ENCODE data around the gene TMCC1.
"Not testable (repeated sequence)": the region's sequence is repeated elsewhere in the genome, so short reads cannot be mapped to it uniquely, and the experiment has no call there.

TMCC1 gene

DNA sequence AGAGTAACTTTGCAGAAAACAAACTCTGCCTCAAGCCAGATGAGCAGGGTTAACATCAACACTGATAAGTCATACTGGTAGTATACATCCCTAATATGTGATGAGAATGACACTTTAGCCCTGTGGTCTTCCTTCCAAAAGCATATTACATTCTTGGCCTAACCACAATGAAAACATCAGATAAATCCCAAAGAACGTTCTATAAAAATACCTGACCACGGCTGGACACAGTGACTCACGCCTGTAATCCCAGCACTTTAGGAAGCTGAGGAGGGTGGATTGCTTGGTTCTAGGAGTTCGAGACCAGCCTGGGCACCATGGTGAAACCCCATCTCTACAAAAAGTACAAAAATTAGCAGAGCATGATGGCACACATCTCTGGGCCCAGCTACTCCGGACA, 4.7 kb downstream of the TMCC1 start:
- no peak overlapping the region for H3K4me3 Mint-ChIP-seq
- peaks cover 11% of the 10 kb centered on the region for H3K36me3 Mint-ChIP-seq (ENCODE audit: insufficient read depth)
- peaks cover 44% of the 10 kb centered on the region for H3K4me1 Mint-ChIP-seq
- H3K27ac Mint-ChIP-seq (ENCODE audit: low read depth) = no peak overlapping the region
- H3K9me3 Mint-ChIP-seq = no peaks in the 10 kb centered on the region
- DNase-seq (ENCODE audit: low spot score in 2 of 2) (no peak), ATAC-seq (replicated peaks; ENCODE audit: extremely low read depth, poor library complexity, severe bottlenecking) (no peak)
- no peaks in the 10 kb centered on the region for H3K27me3 Mint-ChIP-seq

- peaks cover 15% of the 10 kb centered on the region for H3K36me3 Mint-ChIP-seq (ENCODE audit: insufficient read depth)
- peaks cover 18% of the 10 kb centered on the region for H3K4me1 Mint-ChIP-seq
- no peaks in the 10 kb centered on the region for H3K9me3 Mint-ChIP-seq
- DNase-seq (ENCODE audit: low spot score in 2 of 2) (no peak), ATAC-seq (replicated peaks; ENCODE audit: extremely low read depth, poor library complexity, severe bottlenecking) (no peak)
- no peak overlapping the region for H3K4me3 Mint-ChIP-seq
- peak overlapping the region; percentile 65 for H3K27ac Mint-ChIP-seq (ENCODE audit: low read depth)
- no peaks in the 10 kb centered on the region for H3K27me3 Mint-ChIP-seq
These were observed 12.2 kb downstream of the TMCC1 start for GRCh38 chr3:129881261-129881660.

- Mint-ChIP-seq H3K36me3 (ENCODE audit: insufficient read depth) (peaks cover 27% of the 10 kb centered on the region), H3K4me3 (no peak overlapping the region)
- no peak for ATAC-seq (replicated peaks; ENCODE audit: extremely low read depth, poor library complexity, severe bottlenecking)
These were observed 15.2 kb downstream of the TMCC1 start for GRCh38 chr3:129878355-129878754.

DNA sequence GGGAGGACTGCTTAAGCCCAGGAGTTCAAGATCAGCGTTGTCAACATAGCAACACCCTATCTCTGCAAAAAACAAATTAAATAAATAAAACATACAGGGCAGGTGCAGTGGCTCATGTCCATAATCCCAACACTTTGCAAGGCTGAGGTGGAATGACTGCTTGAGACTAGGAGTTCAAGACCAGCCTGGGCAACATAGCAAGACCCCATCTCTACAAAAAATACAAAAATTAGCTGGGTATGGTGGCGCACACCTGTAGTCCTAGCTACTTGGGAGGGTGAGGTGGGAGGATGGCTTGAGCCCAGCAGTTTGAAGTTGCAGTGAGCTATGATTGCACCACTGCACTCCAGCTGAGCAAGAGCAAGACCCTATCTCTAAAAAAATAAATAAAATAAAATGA, 19.0 kb downstream of the TMCC1 start:
- not testable (repeated sequence) for H3K9me3 Mint-ChIP-seq; H3K4me3 Mint-ChIP-seq; DNase-seq (ENCODE audit: low spot score in 2 of 2); ATAC-seq (replicated peaks; ENCODE audit: extremely low read depth, poor library complexity, severe bottlenecking); H3K27ac Mint-ChIP-seq (ENCODE audit: low read depth); H3K27me3 Mint-ChIP-seq
- Mint-ChIP-seq H3K4me1 (peaks cover 18% of the 10 kb centered on the region), H3K36me3 (ENCODE audit: insufficient read depth) (peaks cover 32% of the 10 kb centered on the region)

More at GRCh38 chr3:129878355-129878754, 15.2 kb downstream of the TMCC1 start:
- Mint-ChIP-seq H3K9me3 (no peaks in the 10 kb centered on the region), H3K27ac (ENCODE audit: low read depth) (peak overlapping the region; percentile 12), H3K27me3 (no peaks in the 10 kb centered on the region), H3K4me1 (peaks cover 18% of the 10 kb centered on the region)
- DNase-seq (ENCODE audit: low spot score in 2 of 2) = no peak

DNA sequence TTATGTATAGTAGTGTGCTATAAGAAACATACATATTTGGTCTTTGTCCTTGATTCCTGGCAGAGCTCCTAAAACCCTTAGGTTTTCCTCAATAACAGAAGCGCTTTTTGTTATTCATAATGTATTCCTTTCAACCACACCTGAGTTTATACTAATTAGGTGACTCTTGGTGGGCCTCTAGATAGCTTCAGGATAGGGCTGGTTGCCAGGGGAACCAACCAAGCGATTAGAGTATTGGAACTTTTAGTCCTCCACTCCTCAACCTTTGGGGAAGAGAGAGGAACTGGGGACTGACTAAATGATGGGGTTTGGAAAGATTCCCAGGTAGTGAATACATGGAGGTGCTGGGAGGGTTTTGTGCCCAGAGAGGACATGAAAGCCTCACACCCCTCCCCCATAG, 24.6 kb downstream of the TMCC1 start:
- Mint-ChIP-seq H3K4me3 (no peak overlapping the region), H3K36me3 (ENCODE audit: insufficient read depth) (peaks cover 15% of the 10 kb centered on the region), H3K27me3 (no peaks in the 10 kb centered on the region), H3K4me1 (peaks cover 10% of the 10 kb centered on the region), H3K9me3 (no peaks in the 10 kb centered on the region), H3K27ac (ENCODE audit: low read depth) (no peak overlapping the region)
- ATAC-seq (replicated peaks; ENCODE audit: extremely low read depth, poor library complexity, severe bottlenecking) = no peak
- no peak for DNase-seq (ENCODE audit: low spot score in 2 of 2)

GRCh38 chr3:129867506-129868124, 25.9 kb downstream of the TMCC1 start:
- no peaks in the 10 kb centered on the region for H3K9me3 Mint-ChIP-seq
- peaks cover 10% of the 10 kb centered on the region for H3K4me1 Mint-ChIP-seq
- no peak overlapping the region for H3K4me3 Mint-ChIP-seq
- no peaks in the 10 kb centered on the region for H3K27me3 Mint-ChIP-seq
- DNase-seq (ENCODE audit: low spot score in 2 of 2) = no peak
- peak overlapping the region; percentile 32 for H3K27ac Mint-ChIP-seq (ENCODE audit: low read depth)
- no peak for ATAC-seq (replicated peaks; ENCODE audit: extremely low read depth, poor library complexity, severe bottlenecking)
- H3K36me3 Mint-ChIP-seq (ENCODE audit: insufficient read depth) = peaks cover 12% of the 10 kb centered on the region

GRCh38 chr3:129865806-129866205, 27.7 kb downstream of the TMCC1 start:
- no peaks in the 10 kb centered on the region for H3K9me3 Mint-ChIP-seq
- peaks cover 5% of the 10 kb centered on the region for H3K36me3 Mint-ChIP-seq (ENCODE audit: insufficient read depth)
- H3K4me1 Mint-ChIP-seq = peaks cover 19% of the 10 kb centered on the region
- H3K27ac Mint-ChIP-seq (ENCODE audit: low read depth) = no peak overlapping the region
- DNase-seq (ENCODE audit: low spot score in 2 of 2) = no peak
- ATAC-seq (replicated peaks; ENCODE audit: extremely low read depth, poor library complexity, severe bottlenecking) = no peak
- no peaks in the 10 kb centered on the region for H3K27me3 Mint-ChIP-seq
- no peak overlapping the region for H3K4me3 Mint-ChIP-seq

DNA sequence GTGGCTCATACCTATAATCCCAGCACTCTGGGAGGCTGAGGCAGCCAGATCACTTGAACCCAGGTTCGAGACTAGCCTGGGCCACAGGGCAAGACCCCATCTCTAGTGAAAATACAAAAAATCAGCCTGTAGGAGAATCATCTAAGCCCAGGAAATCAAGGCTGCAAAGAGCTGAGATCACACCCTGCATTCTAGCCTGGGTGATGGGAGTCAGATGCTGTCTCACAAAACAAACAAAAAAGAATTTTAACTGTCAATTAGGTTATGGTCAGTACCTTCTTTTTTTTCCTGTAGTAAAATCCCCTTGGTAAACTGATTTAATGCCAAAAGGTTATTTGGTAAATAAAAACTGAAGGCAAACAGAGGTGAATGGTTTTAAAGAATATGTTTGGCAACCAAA, 29.0 kb downstream of the TMCC1 start:
- Mint-ChIP-seq H3K27me3 (no peaks in the 10 kb centered on the region), H3K4me1 (peaks cover 22% of the 10 kb centered on the region), H3K4me3 (no peak overlapping the region), H3K27ac (ENCODE audit: low read depth) (no peak overlapping the region), H3K36me3 (ENCODE audit: insufficient read depth) (peaks cover 5% of the 10 kb centered on the region), H3K9me3 (no peaks in the 10 kb centered on the region)
- no peak for ATAC-seq (replicated peaks; ENCODE audit: extremely low read depth, poor library complexity, severe bottlenecking)
- DNase-seq (ENCODE audit: low spot score in 2 of 2) = no peak

GRCh38 chr3:129859272-129859671, 34.2 kb downstream of the TMCC1 start:
- ATAC-seq (replicated peaks; ENCODE audit: extremely low read depth, poor library complexity, severe bottlenecking) = no peak
- H3K4me1 Mint-ChIP-seq = peaks cover 11% of the 10 kb centered on the region
- H3K4me3 Mint-ChIP-seq = no peak overlapping the region
- no peak for DNase-seq (ENCODE audit: low spot score in 2 of 2)
- no peaks in the 10 kb centered on the region for H3K27me3 Mint-ChIP-seq
- H3K36me3 Mint-ChIP-seq (ENCODE audit: insufficient read depth) = peaks cover 3% of the 10 kb centered on the region
- H3K9me3 Mint-ChIP-seq = no peaks in the 10 kb centered on the region
- no peak overlapping the region for H3K27ac Mint-ChIP-seq (ENCODE audit: low read depth)

DNA sequence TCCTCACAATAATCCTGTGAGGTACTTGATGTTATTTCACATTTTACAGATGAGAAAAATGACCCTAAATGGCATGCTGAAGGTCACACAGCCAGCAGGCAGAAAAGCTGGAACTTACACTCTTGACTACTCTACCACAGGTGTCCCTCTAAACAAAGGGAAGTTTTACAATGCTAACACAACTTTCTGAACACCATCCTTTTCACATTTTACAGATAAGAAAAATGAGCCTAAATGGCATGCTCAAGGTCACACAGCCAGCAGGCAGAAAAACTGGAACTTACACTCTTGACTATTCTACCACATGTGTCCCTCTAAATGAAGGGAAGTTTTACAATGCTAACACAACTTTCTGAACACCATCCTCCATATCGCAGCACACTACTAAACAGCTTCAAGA, 35.6 kb downstream of the TMCC1 start:
- ATAC-seq (replicated peaks; ENCODE audit: extremely low read depth, poor library complexity, severe bottlenecking) (no peak), DNase-seq (ENCODE audit: low spot score in 2 of 2) (no peak)
- Mint-ChIP-seq H3K9me3 (no peaks in the 10 kb centered on the region), H3K27me3 (no peaks in the 10 kb centered on the region), H3K4me1 (peaks cover 16% of the 10 kb centered on the region), H3K36me3 (ENCODE audit: insufficient read depth) (peaks cover 3% of the 10 kb centered on the region), H3K4me3 (no peak overlapping the region), H3K27ac (ENCODE audit: low read depth) (no peak overlapping the region)

- peaks cover 12% of the 10 kb centered on the region for H3K4me1 Mint-ChIP-seq
- ATAC-seq (replicated peaks; ENCODE audit: extremely low read depth, poor library complexity, severe bottlenecking); H3K4me3 Mint-ChIP-seq; DNase-seq (ENCODE audit: low spot score in 2 of 2); H3K27ac Mint-ChIP-seq (ENCODE audit: low read depth); H3K27me3 Mint-ChIP-seq; H3K36me3 Mint-ChIP-seq (ENCODE audit: insufficient read depth); H3K9me3 Mint-ChIP-seq: not testable (repeated sequence)
These were observed 36.7 kb downstream of the TMCC1 start for GRCh38 chr3:129856790-129857189.

DNA sequence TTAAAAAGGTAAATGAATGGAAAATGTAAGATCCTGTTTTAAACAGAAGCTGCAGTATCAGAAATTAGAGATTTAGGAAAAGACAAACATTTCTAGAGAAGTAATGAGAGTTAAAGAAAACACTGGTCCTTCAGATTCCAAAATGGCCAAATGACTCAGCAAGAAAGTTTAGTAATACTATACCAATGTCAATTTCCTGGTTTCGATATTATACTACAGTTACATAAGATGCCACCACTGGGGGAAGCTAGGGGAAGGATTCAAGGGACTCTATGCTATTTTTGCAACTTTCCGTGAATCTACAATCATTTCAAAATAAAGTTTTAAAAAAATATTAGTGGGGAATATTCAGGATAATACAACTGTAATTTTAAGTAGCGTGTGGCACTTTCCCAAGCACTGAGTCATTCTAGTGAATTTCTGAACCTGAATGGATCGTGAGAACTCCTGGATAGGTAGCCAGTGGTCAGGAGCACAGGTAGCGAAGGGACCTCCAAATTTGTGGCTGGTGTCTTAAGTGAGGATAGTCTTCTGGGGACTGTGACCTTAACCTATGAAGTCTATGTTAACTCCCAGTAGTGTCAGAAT, 37.6 kb downstream of the TMCC1 start:
- DNase-seq (ENCODE audit: low spot score in 2 of 2) (no peak), ATAC-seq (replicated peaks; ENCODE audit: extremely low read depth, poor library complexity, severe bottlenecking) (no peak)
- Mint-ChIP-seq H3K4me3 (no peak overlapping the region), H3K9me3 (no peaks in the 10 kb centered on the region), H3K36me3 (ENCODE audit: insufficient read depth) (peaks cover 3% of the 10 kb centered on the region), H3K27ac (ENCODE audit: low read depth) (no peak overlapping the region), H3K4me1 (peaks cover 9% of the 10 kb centered on the region), H3K27me3 (no peaks in the 10 kb centered on the region)

DNA sequence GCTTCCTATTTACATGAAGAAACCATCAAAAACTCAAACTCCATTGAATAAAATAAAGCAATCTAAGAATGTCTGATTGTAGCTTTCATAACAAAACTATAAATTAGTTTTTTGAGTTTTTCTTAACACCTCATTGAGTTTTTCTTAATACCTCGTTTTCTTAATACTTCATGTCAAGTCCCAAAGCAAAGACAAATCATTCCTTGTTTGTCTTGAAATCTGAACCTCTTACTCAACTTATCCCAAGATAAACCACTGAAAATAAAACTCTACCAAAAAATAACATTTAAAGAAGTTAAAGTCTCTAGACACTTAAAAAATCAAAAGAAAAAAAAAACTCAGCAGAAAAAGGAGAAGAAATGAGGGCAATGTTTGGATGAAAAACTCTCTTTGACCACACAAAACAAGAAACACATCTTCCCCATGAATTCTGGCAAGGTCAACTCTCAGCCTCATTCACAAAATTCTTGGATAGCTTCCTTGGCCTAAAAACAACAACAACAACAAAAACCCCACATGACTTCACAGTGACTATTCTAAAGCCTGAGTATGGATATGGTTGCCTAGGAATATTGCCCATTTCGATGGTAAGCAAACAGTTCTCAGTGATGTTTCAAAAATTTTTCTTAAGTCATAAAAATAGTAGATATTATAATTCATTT, 38.2 kb downstream of the TMCC1 start:
- Mint-ChIP-seq H3K4me3 (no peak overlapping the region), H3K27ac (ENCODE audit: low read depth) (no peak overlapping the region), H3K36me3 (ENCODE audit: insufficient read depth) (peaks cover 3% of the 10 kb centered on the region), H3K9me3 (no peaks in the 10 kb centered on the region), H3K4me1 (peaks cover 5% of the 10 kb centered on the region), H3K27me3 (no peaks in the 10 kb centered on the region)
- DNase-seq (ENCODE audit: low spot score in 2 of 2) (no peak), ATAC-seq (replicated peaks; ENCODE audit: extremely low read depth, poor library complexity, severe bottlenecking) (no peak)

Measured in central memory CD8-positive, alpha-beta T cell (primary cell).